ENCODE results near the gene KIAA1549. TPM values are rescaled to one million over a fixed set of nuclear protein-coding genes. Genes with fewer than 3 reads are reported as not detected.

Gene KIAA1549
- total RNA-seq, 1 experiment from 2014 or later: 26.6 TPM

- no peaks in the 10 kb centered on the region for H3K9me3 ChIP-seq (ENCODE audit: insufficient read depth, low read depth)
- 0 out of 2 replicates have a peak, but pooled peaks cover 20% of the 10 kb centered on the region for H3K79me2 ChIP-seq (ENCODE audit: low read depth)
- TF ChIP-seq EZH2 (IDR thresholded peaks at IDR 0.05; ENCODE audit: low read depth) (no peak), CTCF (conservative IDR thresholded peaks at IDR 0.05) (no peak)
- H3K36me3 ChIP-seq (ENCODE audit: low read depth): no peaks in the 10 kb centered on the region
- H3F3A ChIP-seq (ENCODE audit: insufficient read depth, low read depth): no peaks in the 10 kb centered on the region; the same call in 1 of the 2 replicates
- no peaks in the 10 kb centered on the region for H4K20me1 ChIP-seq (ENCODE audit: insufficient read depth)
- no peak overlapping the region for H3K4me3 ChIP-seq
- ChIA-PET CTCF (no interaction called here), POLR2A (ENCODE audit: unreplicated experiment) (no interaction called here)
- no peaks in the 10 kb centered on the region for H3K9me2 ChIP-seq (ENCODE audit: insufficient read depth)
- H3K27me3 ChIP-seq (ENCODE audit: insufficient read depth, low read depth): no peaks in the 10 kb centered on the region
- no TSS peak for BruUV-seq (replicated peaks)
- no peak overlapping the region for H3K4me2 ChIP-seq
- peaks cover 26% of the 10 kb centered on the region for H3K4me1 ChIP-seq (replicated peaks; ENCODE audit: insufficient read depth)
- no peak overlapping the region for H2AFZ ChIP-seq
- H3K27ac ChIP-seq: no peak overlapping the region
- intact Hi-C loops (cut with micrococcal nuclease; ENCODE audit: unreplicated experiment): no loop called here
- no peak for DNase-seq
Observed at GRCh38 chr7:138957217-138957616, 24.0 kb downstream of the KIAA1549 start.

GRCh38 chr7:138954545-138955475 is 26.4 kb downstream of the KIAA1549 start:
- Histone ChIP-seq H3K9me2 (ENCODE audit: insufficient read depth) (no peaks in the 10 kb centered on the region), H3K27ac (no peak overlapping the region), H2AFZ (no peak overlapping the region), H3K9me3 (ENCODE audit: insufficient read depth, low read depth) (no peaks in the 10 kb centered on the region), H3F3A (ENCODE audit: insufficient read depth, low read depth) (peaks cover 4% of the 10 kb centered on the region; the same call in 1 of the 2 replicates), H4K20me1 (ENCODE audit: insufficient read depth) (no peaks in the 10 kb centered on the region), H3K4me1 (replicated peaks; ENCODE audit: insufficient read depth) (peaks cover 28% of the 10 kb centered on the region), H3K4me3 (no peak overlapping the region), H3K79me2 (ENCODE audit: low read depth) (0 out of 2 replicates have a peak, but pooled peaks cover 19% of the 10 kb centered on the region), H3K4me2 (no peak overlapping the region), H3K27me3 (ENCODE audit: insufficient read depth, low read depth) (no peaks in the 10 kb centered on the region), H3K36me3 (ENCODE audit: low read depth) (no peaks in the 10 kb centered on the region)
- CTCF ChIA-PET: no interaction called here
- TF ChIP-seq CTCF (conservative IDR thresholded peaks at IDR 0.05) (no peak), EZH2 (IDR thresholded peaks at IDR 0.05; ENCODE audit: low read depth) (no peak)
- no TSS peak for BruUV-seq (replicated peaks)
- POLR2A ChIA-PET (ENCODE audit: unreplicated experiment): no interaction called here
- no peak for DNase-seq
- intact Hi-C loops (cut with micrococcal nuclease; ENCODE audit: unreplicated experiment): no loop called here

- intact Hi-C loops (cut with micrococcal nuclease; ENCODE audit: unreplicated experiment): no loop called here
- Histone ChIP-seq H4K20me1 (ENCODE audit: insufficient read depth) (no peaks in the 10 kb centered on the region), H3K9me2 (ENCODE audit: insufficient read depth) (no peaks in the 10 kb centered on the region), H3F3A (ENCODE audit: insufficient read depth, low read depth) (0 out of 2 replicates have a peak, but pooled peaks cover 4% of the 10 kb centered on the region), H3K4me2 (no peak overlapping the region), H3K27ac (no peak overlapping the region), H3K79me2 (ENCODE audit: low read depth) (0 out of 2 replicates have a peak, but pooled peaks cover 17% of the 10 kb centered on the region), H3K4me1 (replicated peaks; ENCODE audit: insufficient read depth) (peaks cover 10% of the 10 kb centered on the region; the same call in 1 of the 2 replicates), H3K9me3 (ENCODE audit: insufficient read depth, low read depth) (no peaks in the 10 kb centered on the region), H3K36me3 (ENCODE audit: low read depth) (no peaks in the 10 kb centered on the region), H2AFZ (no peak overlapping the region), H3K4me3 (no peak overlapping the region), H3K27me3 (ENCODE audit: insufficient read depth, low read depth) (no peaks in the 10 kb centered on the region)
- TF ChIP-seq CTCF (conservative IDR thresholded peaks at IDR 0.05): no peak
- TF ChIP-seq EZH2 (IDR thresholded peaks at IDR 0.05; ENCODE audit: low read depth): no peak
- CTCF ChIA-PET: no interaction called here
- no peak for DNase-seq
- no TSS peak for BruUV-seq (replicated peaks)
- POLR2A ChIA-PET (ENCODE audit: unreplicated experiment): no interaction called here
Observed at GRCh38 chr7:138952791-138953190, 28.4 kb downstream of the KIAA1549 start.
